ENCODE measurements around the gene VCPKMT.

The VCPKMT gene

DNA sequence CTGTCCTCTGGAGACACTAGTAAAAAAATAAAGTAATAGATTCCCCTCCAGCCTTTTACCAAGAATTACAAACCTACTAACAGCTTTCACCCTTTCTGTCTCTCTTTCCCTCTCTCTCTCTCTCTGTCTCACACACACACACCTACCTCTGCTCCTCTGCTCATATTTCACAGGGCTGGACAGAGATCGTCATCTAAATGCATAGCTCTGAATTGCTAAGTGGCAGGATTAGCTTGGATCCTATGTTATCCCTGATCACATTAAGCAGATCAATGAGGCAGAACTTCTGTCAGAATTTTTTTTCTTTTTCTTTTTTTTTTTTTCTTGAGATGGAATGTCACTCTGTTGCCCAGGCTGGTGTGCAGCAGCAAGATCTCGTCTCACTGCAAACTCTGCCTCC is 22.9 kb downstream of the VCPKMT start:
- no peak overlapping the region for H3K4me3 ChIP-seq (ENCODE audit: low read depth, low read length)
- TF ChIP-seq CTCF (IDR thresholded peaks at IDR 0.05; ENCODE audit: borderline replicate concordance, insufficient read depth, low read depth, low read length): no peak

- H3K4me3 ChIP-seq (ENCODE audit: low read depth, low read length): no peak overlapping the region
- no peak for TF ChIP-seq CTCF (IDR thresholded peaks at IDR 0.05; ENCODE audit: borderline replicate concordance, insufficient read depth, low read depth, low read length)
Observed at GRCh38 chr14:50092006-50092555, 24.3 kb downstream of the VCPKMT start.

DNA sequence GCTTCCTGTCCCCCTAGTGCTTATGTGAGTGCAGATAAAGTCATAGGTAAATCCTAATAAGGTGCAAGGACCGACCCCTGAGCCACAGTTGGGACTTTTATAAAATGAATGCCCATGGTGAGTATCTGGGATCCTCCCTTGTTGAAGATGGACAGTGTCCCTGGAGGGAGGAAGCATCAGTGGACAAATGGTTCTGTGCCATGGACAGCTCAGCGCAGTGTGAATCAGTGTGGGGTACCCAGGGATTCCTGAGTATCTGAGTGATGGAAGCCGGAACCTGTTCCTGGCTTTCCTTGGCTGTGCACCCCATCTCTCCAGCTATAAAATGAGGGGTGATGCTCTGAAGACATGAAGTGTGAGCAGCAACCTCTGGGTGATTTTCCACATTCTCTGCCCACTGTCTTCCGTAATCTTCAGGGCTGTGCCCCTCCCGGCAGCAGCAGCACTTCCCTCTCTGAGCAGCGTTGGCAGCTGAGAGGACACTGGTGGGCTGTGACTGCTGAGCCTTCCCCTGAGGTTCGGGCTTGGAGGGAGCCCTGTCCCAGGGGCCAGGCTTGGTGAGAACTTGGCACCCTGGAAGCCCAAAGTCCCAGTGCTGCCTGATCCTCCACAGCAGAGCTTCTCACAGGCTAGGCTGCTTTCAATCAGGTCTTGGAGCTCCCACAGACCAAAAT is 25.0 kb downstream of the VCPKMT start:
- no peak for TF ChIP-seq CTCF (IDR thresholded peaks at IDR 0.05; ENCODE audit: borderline replicate concordance, insufficient read depth, low read depth, low read length)
- H3K4me3 ChIP-seq (ENCODE audit: low read depth, low read length): no peak overlapping the region

DNA sequence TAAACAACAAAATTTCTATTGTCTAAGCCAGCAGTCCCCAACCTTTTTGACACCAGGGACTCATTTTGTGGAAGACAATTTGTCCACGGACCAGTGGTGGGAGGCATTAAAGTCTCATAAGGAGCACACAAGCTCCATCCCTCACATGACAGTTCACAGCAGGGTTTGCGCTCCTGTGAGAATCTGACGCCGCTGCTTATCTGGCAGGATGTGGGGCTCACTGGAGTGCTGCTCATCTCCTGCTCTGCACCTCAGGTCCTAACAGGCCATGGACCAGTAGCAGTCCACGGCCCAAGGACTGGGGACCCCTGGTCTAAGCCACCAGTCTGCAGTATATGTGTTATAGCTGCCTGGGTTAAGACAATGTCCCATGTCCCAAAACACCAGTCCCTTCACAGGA is 27.2 kb downstream of the VCPKMT start:
- no peak overlapping the region for H3K4me3 ChIP-seq (ENCODE audit: low read depth, low read length)
- no peak for TF ChIP-seq CTCF (IDR thresholded peaks at IDR 0.05; ENCODE audit: borderline replicate concordance, insufficient read depth, low read depth, low read length)

DNA sequence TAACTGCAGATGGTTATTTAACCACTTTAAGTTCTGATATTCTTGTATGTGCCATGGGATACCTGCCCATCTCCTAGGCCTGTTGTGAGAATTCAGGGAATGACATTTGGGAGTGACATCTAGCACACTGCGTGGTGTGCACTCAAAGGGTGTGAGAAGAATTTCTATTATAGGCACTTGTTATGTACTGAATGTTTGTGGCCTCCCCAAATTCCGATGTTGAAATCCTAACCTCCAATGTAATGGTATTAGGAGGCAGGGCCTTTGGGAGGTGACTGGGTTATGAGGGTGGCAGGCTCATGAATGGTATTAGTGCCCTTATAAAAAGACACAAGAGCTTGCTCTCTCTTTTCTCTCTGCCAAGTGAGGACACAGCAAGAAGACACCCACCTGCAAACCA is 27.6 kb downstream of the VCPKMT start:
- no peak for TF ChIP-seq CTCF (IDR thresholded peaks at IDR 0.05; ENCODE audit: borderline replicate concordance, insufficient read depth, low read depth, low read length)
- H3K4me3 ChIP-seq (ENCODE audit: low read depth, low read length): no peak overlapping the region

DNA sequence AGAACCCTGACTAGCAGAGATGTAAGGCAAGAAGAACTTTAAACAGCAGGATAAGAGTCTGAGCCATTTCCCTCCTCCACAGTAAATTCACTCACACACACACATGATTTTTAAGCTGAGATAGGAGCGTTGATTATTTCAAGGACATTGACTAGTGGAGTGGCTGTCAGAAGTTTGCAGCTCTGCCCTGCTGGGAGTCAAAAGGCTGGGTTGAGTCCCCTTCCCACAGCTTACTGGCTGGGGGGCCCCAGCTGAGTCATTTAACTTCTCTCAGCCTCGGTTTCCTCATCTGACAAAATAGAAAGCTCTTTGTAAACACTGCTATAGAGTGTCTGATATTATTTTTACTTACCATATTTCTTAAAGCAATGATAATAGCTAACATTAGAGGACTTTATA is 28.3 kb downstream of the VCPKMT start:
- no peak for TF ChIP-seq CTCF (IDR thresholded peaks at IDR 0.05; ENCODE audit: borderline replicate concordance, insufficient read depth, low read depth, low read length)
- H3K4me3 ChIP-seq (ENCODE audit: low read depth, low read length): no peak overlapping the region

All from GM12875 (cell line).